Type B pancreatic cell (in vitro differentiated cells): ENCODE data around the gene RUNX2. TPM values are rescaled to one million over a fixed set of nuclear protein-coding genes. Genes with fewer than 3 reads are reported as not detected.

ENCODE experiments used
- DNase-seq: peaks from one replicate; pipeline ENCODE4 v3.0.0; 2021; ENCODE audit warnings: mixed read lengths; ENCODE audit not compliant: unreplicated experiment; ENCODE audit errors: extremely low spot score
- H3K27ac Mint-ChIP-seq: 2 replicates; pipeline ENCODE4 v1.8.0; 2021; ENCODE audit warnings: mild to moderate bottlenecking, mixed read lengths
- H3K27me3 Mint-ChIP-seq: 2 replicates; pipeline ENCODE4 v1.8.0; 2021; ENCODE audit warnings: mixed read lengths
- H3K36me3 Mint-ChIP-seq: 2 replicates; pipeline ENCODE4 v1.8.0; 2021; ENCODE audit warnings: mixed read lengths
- H3K4me1 Mint-ChIP-seq: one replicate; pipeline ENCODE4 v1.8.0; 2021; ENCODE audit warnings: mixed read lengths; ENCODE audit not compliant: unreplicated experiment
- H3K4me3 Mint-ChIP-seq: 2 replicates; pipeline ENCODE4 v1.8.0; 2021; ENCODE audit warnings: mild to moderate bottlenecking, mixed read lengths
- H3K9me3 Mint-ChIP-seq: 2 replicates; pipeline ENCODE4 v1.8.0; 2021; ENCODE audit warnings: mixed read lengths
- CTCF ChIP-seq: fragments of 200-600 bp; sonication (generic); conservative IDR thresholded peaks from 2 replicates; pipeline ENCODE4 v1.5.0; 2021; ENCODE audit warnings: antibody characterized with exemption, mild to moderate bottlenecking
- total RNA-seq: library from RNA; stranded (reverse); gene quantifications from 2 replicates; pipeline ENCODE4 v1.2.1, GENCODE V29; 2021; ENCODE audit warnings: low replicate concordance

Gene RUNX2
- total RNA-seq, 1 donor from 2014 or later = 6.0 TPM

GRCh38 chr6:45566882-45567281 is 238.8 kb downstream of the RUNX2 start:
- no peak for TF ChIP-seq CTCF
- Mint-ChIP-seq H3K4me3 (no peak overlapping the region), H3K27me3 (peaks cover 3% of the 10 kb centered on the region), H3K27ac (peak overlapping the region; percentile 70), H3K9me3 (no peaks in the 10 kb centered on the region), H3K4me1 (peaks cover 25% of the 10 kb centered on the region), H3K36me3 (no peaks in the 10 kb centered on the region)
- no peak for DNase-seq

- H3K4me1 Mint-ChIP-seq = peaks cover 22% of the 10 kb centered on the region
- H3K36me3 Mint-ChIP-seq = no peaks in the 10 kb centered on the region
- H3K27ac Mint-ChIP-seq = no peak overlapping the region
- no peak for DNase-seq
- H3K27me3 Mint-ChIP-seq = peaks cover 3% of the 10 kb centered on the region
- no peaks in the 10 kb centered on the region for H3K9me3 Mint-ChIP-seq
- no peak overlapping the region for H3K4me3 Mint-ChIP-seq
- no peak for TF ChIP-seq CTCF
Measured at GRCh38 chr6:45567879-45568278, 239.7 kb downstream of the RUNX2 start.

GRCh38 chr6:45568626-45569025 is 240.5 kb downstream of the RUNX2 start:
- Mint-ChIP-seq H3K9me3 (no peaks in the 10 kb centered on the region), H3K4me3 (no peak overlapping the region), H3K27ac (no peak overlapping the region), H3K27me3 (peaks cover 3% of the 10 kb centered on the region), H3K36me3 (no peaks in the 10 kb centered on the region), H3K4me1 (peaks cover 17% of the 10 kb centered on the region)
- DNase-seq = no peak
- no peak for TF ChIP-seq CTCF

- H3K36me3 Mint-ChIP-seq = no peaks in the 10 kb centered on the region
- TF ChIP-seq CTCF = no peak
- H3K4me1 Mint-ChIP-seq = peaks cover 17% of the 10 kb centered on the region
- H3K4me3 Mint-ChIP-seq = no peak overlapping the region
- peaks cover 3% of the 10 kb centered on the region for H3K27me3 Mint-ChIP-seq
- H3K27ac Mint-ChIP-seq = no peak overlapping the region
- H3K9me3 Mint-ChIP-seq = no peaks in the 10 kb centered on the region
- no peak for DNase-seq
Measured at GRCh38 chr6:45569210-45569945, 241.2 kb downstream of the RUNX2 start.

GRCh38 chr6:45571159-45571558 is 243.0 kb downstream of the RUNX2 start:
- no peaks in the 10 kb centered on the region for H3K36me3 Mint-ChIP-seq
- H3K4me1 Mint-ChIP-seq = peaks cover 16% of the 10 kb centered on the region
- H3K27ac Mint-ChIP-seq = no peak overlapping the region
- H3K9me3 Mint-ChIP-seq = no peaks in the 10 kb centered on the region
- DNase-seq = no peak
- TF ChIP-seq CTCF = no peak
- no peaks in the 10 kb centered on the region for H3K27me3 Mint-ChIP-seq
- no peak overlapping the region for H3K4me3 Mint-ChIP-seq

- Mint-ChIP-seq H3K9me3 (no peaks in the 10 kb centered on the region), H3K4me3 (no peak overlapping the region), H3K36me3 (no peaks in the 10 kb centered on the region), H3K27ac (no peak overlapping the region), H3K27me3 (no peaks in the 10 kb centered on the region), H3K4me1 (peaks cover 12% of the 10 kb centered on the region)
- DNase-seq = no peak
- TF ChIP-seq CTCF = no peak
Measured at GRCh38 chr6:45572833-45573232, 244.7 kb downstream of the RUNX2 start.
